GM13976 (cell line): ENCODE measurements around the gene KCTD16.

Source experiments
- DNase-seq: peaks from one replicate; pipeline ENCODE4 v3.0.0; 2012; ENCODE audit warnings: low spot score
- in situ Hi-C: fragments of 300-500 bp; cut with MboI; formaldehyde crosslinking; loops from one replicate; pipeline ENCODE4 v1.12.0; 2022; ENCODE audit warnings: low sequenced_read_pairs, mixed read lengths, inconsistent platforms; ENCODE audit not compliant: unreplicated experiment
- TF ChIP-seq, protein P1 (sequence below): IDR thresholded peaks from 2 replicates; pipeline ENCODE4 v1.5.1; 2012; ENCODE audit warnings: borderline replicate concordance, mild to moderate bottlenecking; ENCODE audit not compliant: insufficient read depth; ENCODE audit errors: extremely low read depth, missing control alignments, control extremely low read depth

KCTD16 gene

DNA sequence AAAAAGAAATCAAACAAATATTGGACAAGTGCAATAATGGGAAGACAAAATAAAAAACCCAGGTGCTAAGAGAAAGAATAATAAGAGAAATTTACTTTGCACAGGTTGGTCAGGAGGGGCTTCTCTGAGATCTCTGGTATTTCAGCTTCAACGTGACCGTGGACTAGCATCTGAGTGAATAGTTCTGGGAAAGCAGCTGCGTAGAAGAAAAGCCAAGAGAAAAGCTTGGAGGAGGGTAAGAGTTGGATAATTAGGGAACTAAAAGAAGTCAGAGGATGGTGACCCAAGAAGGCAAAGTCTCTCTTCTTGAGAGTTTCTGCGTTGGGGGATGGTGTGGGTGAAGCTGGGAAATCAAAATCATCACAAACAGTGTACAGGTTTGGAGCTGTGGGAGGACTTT, 41.8 kb upstream of the KCTD16 start:
- DNase-seq, result no peak
- TF ChIP-seq, protein P1, sequence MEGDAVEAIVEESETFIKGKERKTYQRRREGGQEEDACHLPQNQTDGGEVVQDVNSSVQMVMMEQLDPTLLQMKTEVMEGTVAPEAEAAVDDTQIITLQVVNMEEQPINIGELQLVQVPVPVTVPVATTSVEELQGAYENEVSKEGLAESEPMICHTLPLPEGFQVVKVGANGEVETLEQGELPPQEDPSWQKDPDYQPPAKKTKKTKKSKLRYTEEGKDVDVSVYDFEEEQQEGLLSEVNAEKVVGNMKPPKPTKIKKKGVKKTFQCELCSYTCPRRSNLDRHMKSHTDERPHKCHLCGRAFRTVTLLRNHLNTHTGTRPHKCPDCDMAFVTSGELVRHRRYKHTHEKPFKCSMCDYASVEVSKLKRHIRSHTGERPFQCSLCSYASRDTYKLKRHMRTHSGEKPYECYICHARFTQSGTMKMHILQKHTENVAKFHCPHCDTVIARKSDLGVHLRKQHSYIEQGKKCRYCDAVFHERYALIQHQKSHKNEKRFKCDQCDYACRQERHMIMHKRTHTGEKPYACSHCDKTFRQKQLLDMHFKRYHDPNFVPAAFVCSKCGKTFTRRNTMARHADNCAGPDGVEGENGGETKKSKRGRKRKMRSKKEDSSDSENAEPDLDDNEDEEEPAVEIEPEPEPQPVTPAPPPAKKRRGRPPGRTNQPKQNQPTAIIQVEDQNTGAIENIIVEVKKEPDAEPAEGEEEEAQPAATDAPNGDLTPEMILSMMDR, result no peak
- in situ Hi-C loops, result no loop called here

DNA sequence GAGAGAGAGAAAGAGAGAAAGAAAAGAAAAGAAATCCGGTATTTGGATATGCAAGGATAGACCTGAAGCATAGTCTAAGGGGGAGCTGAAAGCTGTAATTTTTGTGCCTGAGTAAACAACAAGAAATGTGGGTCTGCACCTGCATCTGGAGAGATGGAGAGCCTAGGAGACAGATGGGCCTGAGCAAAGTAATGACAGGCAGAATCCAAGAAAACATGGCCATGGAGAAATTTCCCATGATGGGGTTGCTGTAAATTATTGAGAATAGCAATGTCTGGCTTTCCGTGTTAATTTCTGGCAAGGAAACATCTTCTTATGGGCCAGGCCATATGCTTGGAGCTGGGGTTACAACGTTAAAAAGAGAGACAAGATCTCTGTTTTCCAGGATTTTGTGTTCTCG, 40.4 kb upstream of the KCTD16 start:
- TF ChIP-seq, protein P1, result no peak
- in situ Hi-C loops, result no loop called here
- no peak for DNase-seq

- TF ChIP-seq, protein P1, result no peak
- no peak for DNase-seq
Observed at GRCh38 chr5:144131261-144131660, 39.4 kb upstream of the KCTD16 start.

DNA sequence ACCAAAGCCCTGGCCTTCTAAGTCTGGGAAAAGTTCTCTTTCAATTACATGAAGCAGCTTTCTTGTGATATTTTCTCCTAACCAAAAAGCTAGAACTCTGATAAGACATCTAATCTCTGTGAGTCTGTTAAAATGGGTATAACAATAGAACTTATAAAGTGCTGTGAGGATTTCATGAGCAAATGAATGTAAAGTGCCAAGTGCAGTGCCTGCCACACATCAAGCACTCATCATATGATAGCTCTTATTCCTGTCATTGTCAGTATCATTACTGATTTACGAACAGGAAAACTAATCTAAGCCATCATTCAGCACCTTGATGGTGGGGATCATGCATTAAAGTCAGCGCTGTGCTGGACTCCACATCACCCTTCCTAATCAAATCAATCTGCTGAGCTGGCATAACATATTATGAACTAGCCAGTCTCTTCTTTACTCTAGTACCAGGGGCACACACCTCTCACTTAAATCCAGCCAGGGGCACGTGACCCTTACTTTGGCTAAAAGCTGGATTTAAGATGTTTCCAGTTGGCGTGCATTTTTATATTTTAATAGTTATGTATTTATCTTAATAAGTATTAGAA, 37.5 kb upstream of the KCTD16 start:
- in situ Hi-C loops, result no loop called here
- no peak for DNase-seq
- TF ChIP-seq, protein P1, result no peak

More at GRCh38 chr5:144131261-144131660, 39.4 kb upstream of the KCTD16 start:
- in situ Hi-C loops, result no loop called here

DNA sequence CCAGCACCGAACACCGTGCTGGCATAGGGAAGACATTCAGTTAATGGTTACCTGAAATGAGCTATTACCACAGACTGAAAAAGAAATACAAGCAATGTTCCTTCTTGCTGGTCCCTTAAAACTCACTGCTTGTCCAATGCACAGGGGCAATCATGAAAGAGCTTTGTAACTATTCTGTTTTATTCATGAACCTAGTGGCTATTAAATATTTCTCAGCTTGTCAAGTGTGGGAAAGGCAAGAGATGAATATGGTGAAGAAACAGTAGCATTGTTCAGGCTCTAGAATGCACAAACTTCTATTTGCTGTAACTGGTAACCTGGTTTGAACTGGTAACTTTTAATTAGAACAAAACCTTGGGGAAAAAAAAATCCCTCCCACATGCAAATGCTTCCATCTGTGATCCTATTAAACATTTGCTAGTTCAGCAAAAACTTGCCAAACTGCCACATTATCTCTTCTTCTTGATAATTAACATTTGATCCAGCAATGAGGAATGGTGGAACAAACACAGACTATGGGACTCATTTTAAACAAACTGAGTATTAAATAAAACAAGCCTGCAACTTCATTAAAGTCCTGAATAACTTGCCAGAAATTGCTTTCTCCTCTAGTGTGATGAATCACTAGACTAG, 36.4 kb upstream of the KCTD16 start:
- DNase-seq, result no peak
- in situ Hi-C loops, result no loop called here
- TF ChIP-seq, protein P1, result no peak

GRCh38 chr5:144135113-144135762, 35.4 kb upstream of the KCTD16 start:
- in situ Hi-C loops, result no loop called here
- no peak for DNase-seq
- TF ChIP-seq, protein P1, result no peak
